ENCODE data around the gene ZNF79.

DNA sequence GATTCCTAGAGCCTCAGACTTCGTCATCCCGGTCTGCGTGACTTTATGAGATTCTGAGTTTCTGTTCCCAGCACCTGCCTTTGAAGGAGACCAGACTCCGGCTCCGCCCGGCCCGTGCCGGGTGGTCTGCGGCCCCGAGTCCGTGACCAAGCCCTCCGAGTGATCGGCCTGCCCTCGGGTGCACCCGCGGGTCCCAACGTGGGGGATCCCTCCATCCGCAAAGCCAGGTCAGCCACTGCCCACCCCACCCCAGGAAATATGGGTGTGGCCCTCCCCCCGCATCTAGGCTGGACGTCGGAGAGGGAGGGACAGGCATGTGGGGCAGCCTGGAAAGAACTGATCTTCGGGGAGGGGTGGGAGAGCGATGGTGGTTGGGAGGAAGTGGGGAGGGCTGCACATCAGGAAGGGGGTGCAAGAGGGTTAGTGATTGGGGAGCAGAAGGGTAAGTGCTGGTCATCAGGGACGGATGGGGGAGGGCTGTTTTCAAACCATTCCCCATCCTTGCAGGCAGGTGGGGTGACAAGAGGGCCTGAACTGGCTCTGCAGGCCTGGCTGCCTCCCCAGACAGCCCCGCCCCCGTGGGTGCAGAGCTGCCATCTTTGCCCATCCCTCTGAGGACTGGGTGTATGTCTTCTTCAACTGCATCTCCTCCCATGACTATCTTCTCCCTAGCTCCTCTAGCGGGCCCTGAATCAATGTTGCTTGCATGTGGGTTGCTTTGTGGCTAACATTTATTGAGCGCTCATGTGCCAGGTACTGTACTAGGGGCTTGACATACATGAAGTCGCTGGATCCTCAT lies 27.9 kb downstream of the ZNF79 start:
- TF ChIP-seq, protein P1, sequence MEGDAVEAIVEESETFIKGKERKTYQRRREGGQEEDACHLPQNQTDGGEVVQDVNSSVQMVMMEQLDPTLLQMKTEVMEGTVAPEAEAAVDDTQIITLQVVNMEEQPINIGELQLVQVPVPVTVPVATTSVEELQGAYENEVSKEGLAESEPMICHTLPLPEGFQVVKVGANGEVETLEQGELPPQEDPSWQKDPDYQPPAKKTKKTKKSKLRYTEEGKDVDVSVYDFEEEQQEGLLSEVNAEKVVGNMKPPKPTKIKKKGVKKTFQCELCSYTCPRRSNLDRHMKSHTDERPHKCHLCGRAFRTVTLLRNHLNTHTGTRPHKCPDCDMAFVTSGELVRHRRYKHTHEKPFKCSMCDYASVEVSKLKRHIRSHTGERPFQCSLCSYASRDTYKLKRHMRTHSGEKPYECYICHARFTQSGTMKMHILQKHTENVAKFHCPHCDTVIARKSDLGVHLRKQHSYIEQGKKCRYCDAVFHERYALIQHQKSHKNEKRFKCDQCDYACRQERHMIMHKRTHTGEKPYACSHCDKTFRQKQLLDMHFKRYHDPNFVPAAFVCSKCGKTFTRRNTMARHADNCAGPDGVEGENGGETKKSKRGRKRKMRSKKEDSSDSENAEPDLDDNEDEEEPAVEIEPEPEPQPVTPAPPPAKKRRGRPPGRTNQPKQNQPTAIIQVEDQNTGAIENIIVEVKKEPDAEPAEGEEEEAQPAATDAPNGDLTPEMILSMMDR (IDR thresholded peaks at IDR 0.05), result no peak
- no peak for TF ChIP-seq POLR2AphosphoS5 (IDR thresholded peaks at IDR 0.05)

Measured in suprapubic skin (tissue), 3 donors.